Activated CD4-positive, alpha-beta T cell treated with anti-CD3 and anti-CD28 coated beads for 48 hours (primary cell): ENCODE data around the gene AGPAT2.
A peak's percentile ranks its signal among the peaks of the same experiment; 100 is the strongest.

Experiments used
- DNase-seq: peaks from one replicate; pipeline ENCODE4 v3.0.0-alpha.2; 2020

Gene AGPAT2

DNA sequence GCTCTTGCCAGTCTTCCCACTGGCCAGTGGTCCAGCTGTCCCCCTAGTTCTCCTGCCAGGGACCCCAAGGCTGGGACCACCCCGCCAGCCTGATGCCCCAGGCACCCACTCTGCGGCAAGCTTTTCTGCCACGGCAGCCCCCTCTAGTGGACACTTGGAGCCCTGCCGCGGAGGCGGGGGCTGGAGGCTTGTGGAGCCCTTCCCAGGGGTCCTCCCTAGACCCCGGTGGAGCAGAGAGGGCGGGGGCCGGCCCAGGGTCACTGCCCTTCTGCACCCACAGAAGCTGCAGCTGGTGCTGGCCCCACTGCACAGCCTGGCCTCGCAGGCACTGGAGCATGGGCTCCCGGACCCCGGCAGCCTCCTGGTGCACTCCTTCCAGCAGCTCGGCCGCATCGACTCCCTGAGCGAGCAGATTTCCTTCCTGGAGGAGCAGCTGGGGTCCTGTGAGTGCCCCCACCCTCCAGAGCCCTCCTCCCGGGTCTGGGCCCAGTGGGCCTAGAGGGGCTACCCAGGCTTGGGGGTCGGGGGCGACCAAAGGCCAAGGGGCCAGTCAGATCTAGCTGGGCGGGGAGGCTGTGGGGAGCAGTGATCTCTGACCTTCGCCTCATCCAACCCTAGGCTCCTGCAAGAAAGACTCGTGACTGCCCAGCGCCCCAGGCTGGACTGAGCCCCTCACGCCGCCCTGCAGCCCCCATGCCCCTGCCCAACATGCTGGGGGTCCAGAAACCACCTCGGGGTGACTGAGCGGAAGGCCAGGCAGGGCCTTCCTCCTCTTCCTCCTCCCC, 15.4 kb downstream of the AGPAT2 start:
- peak; percentile 62 for DNase-seq

GRCh38 chr9:136671254-136671614, 16.0 kb downstream of the AGPAT2 start:
- DNase-seq = no peak

GRCh38 chr9:136670576-136671253, 16.5 kb downstream of the AGPAT2 start:
- DNase-seq = no peak

DNA sequence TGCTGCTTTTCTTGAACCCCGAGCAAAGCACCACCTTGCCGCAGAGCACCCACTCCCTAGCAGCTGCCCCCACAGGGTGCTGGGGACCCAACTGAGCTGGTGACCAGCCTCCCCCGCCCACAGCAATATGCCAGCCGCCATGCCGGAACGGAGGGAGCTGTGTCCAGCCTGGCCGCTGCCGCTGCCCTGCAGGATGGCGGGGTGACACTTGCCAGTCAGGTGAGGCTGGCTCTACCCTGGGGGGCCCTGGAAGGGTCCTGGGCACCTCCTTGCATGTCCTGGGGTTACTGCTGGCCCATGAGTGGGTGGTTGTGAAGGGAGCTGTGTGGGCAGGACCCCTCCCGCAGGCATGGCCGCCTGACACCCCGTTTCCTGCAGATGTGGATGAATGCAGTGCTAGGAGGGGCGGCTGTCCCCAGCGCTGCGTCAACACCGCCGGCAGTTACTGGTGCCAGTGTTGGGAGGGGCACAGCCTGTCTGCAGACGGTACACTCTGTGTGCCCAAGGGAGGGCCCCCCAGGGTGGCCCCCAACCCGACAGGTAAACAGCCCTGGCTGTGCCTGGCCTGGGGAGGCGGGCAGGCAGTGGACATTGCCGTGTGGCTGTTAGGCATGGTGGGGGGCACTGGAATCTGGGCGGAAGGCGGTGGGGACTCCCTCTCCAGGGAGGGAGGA, 17.3 kb downstream of the AGPAT2 start:
- DNase-seq = no peak

DNA sequence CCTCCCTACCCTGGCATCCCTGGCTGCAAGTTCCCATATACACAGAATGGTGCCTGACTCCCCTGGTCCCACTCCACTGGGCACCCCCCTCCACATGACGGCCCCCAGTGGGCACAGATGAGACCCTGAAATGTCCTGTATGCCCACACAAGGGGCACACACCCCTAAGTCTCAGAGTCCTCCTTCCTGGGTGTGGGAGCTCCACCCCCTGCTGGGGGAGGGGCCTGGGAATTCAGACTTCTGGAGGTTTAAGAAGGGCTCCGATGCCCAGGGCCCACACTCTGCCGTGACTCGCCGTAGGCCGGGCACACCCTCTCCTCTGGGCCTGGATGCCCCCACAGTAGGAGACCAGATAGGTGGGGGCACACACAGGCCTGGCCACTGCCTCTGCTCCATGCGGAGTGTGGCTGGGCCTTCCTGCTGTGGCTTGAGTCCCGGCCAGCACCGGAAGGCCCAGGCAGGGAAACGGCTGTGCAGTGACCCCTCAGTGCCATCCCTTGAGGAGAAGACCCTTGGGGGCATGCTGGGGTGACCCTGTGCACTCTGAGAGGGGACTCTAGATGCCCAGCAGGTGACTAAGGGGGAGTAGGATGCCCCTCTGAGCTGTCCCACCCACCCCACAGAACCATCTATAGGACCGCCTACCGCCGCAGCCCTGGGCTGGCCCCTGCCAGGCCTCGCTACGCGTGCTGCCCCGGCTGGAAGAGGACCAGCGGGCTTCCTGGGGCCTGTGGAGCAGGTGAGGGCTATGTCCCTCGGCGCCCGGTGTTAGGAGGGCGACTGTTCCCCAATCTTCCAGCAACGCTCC, 18.1 kb downstream of the AGPAT2 start:
- DNase-seq = no peak

DNA sequence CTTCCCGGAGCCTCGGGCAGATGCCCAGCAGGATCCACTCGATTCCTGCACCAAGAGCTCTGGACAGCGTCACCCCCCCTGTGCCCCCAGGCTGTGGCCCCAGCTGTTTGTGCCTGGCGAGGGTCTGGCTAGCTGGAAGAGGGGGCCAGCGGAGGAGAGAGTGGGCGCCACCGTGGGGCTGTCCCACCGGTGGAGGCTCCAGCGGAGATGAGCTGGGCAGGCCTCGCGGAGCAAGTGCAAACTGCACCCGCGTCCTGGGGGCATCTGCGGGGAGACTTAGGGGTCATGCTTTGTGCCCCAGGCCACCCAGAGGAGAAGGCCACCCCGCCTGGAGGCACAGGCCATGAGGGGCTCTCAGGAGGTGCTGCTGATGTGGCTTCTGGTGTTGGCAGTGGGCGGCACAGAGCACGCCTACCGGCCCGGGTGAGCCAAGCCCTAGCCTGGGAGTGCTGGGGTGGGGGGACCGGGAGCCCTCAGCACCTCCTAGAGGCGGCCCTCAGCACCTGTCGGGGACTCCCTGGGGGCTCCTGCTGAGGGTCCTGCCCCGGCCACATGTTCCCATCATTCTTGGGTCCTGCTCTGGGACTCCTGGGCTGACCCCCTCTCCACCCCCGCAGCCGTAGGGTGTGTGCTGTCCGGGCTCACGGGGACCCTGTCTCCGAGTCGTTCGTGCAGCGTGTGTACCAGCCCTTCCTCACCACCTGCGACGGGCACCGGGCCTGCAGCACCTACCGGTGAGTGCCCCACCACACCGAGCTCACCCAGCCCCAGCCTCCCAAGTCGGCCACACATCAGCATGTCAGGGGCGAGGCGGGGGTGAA, 19.1 kb downstream of the AGPAT2 start:
- no peak for DNase-seq

DNA sequence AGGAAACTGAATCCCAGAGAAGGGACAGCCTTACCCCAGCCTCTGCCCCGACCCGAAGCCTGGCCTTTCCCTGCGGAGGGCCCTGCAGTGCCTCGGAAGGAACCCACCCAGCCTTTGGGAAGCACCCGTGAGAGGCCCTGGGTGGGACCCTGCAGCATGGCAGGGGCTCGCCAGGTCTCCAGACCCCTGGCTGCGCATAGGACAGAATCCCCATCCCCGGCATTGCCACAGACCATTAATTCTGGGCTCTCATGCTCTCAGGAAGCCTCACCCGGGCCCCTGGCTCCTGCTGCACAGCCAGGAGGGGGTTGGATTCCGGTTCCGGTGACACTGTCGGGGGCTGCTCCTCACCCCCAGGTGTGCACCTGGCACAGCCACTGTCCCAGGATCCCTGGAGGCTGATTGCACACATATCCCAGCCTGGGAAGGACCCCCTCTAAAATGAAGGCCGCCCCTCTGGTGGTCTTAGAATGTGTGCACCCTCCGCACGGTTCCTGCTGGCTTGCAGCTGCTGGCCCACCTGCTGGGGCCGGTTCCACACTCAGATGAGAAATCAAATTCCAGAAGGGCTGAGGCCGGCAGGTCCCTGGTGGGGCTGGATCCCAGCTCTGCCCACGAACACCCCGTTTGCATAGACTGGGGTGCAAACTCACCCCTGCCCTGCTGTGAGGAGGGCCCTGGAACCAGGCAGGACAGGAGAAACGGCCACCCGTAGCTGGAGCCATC, 19.9 kb downstream of the AGPAT2 start:
- DNase-seq = no peak

GRCh38 chr9:136666372-136667213, 20.7 kb downstream of the AGPAT2 start:
- DNase-seq = no peak

DNA sequence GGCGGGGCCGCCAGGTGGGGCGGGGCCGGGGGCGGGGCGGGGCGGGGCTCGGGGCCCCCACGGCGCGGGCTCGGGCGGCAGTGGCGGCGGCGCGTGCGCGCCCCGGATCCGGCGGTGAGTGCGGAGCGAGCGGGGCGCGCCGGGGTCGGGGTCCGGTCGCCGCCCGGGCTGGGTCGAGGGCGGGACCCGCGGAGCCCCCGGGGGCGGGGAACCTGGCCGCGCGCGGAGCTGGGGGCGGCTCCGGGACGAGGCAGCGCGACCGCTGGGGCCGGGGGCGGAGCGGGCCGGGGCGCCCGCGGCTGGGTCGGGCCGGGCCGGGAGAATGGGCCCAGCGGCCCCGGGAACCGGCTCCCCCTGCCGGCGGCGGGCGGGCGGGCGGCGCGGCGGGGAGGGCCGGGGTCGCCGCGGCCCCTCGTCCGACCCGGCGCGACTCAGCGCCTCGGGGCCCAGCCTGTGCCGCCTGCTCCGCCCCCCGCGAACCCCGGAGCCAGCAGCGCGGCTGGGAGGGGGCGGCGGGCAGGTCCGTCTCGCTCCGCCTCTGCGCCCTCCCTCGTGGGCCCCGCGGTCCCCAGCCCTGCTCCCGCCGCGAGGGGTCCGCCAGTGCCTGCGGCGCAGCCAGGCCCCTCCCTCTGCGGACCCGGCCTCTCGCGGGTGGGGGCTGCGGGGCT, 21.4 kb downstream of the AGPAT2 start:
- no peak for DNase-seq

- DNase-seq = peak; percentile 39
These were observed 22.1 kb downstream of the AGPAT2 start for GRCh38 chr9:136665111-136665703.

DNA sequence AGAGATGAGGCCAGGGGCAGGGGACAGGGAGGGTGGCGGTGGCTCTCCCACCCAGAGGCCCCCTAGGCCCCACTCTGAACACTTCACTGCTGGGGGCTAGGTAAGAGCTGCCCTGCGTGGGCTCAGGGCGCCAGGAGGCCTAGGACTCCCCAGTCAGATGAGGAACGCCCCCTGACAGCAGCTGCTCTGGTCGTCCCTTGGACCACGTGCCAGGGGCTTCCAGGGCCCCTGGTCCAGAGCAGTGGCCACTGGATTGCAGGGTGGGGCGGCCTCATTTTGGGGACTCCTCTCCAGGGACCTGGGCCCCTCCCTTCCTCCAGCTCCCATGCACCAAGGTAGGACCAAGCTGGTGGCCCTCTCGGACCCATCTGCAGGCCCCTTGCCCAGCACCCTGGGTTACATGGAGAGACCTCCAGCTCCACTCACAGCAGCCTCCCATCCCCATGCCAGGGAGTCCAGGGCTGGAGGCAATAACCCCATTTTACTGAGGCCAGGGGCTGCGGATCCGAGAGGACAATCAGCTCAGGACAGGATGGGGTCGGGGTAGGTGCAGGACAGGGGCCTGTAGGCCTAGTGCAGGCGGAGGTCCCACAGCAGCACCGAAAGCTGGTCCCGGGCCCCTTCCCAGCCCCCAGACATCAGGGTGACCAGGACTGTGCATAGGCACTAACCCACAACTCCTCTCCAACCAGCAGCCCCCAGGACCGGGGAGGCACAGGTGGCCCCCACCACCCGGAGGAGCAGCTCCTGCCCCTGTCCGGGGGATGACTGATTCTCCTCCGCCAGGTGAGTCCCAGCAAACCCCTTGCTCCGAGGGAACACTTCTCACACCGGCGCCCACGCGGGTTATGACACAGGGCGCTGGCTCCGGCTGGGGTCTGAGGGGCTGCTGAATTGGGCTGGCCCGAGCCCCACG, 23.0 kb downstream of the AGPAT2 start:
- no peak for DNase-seq

DNA sequence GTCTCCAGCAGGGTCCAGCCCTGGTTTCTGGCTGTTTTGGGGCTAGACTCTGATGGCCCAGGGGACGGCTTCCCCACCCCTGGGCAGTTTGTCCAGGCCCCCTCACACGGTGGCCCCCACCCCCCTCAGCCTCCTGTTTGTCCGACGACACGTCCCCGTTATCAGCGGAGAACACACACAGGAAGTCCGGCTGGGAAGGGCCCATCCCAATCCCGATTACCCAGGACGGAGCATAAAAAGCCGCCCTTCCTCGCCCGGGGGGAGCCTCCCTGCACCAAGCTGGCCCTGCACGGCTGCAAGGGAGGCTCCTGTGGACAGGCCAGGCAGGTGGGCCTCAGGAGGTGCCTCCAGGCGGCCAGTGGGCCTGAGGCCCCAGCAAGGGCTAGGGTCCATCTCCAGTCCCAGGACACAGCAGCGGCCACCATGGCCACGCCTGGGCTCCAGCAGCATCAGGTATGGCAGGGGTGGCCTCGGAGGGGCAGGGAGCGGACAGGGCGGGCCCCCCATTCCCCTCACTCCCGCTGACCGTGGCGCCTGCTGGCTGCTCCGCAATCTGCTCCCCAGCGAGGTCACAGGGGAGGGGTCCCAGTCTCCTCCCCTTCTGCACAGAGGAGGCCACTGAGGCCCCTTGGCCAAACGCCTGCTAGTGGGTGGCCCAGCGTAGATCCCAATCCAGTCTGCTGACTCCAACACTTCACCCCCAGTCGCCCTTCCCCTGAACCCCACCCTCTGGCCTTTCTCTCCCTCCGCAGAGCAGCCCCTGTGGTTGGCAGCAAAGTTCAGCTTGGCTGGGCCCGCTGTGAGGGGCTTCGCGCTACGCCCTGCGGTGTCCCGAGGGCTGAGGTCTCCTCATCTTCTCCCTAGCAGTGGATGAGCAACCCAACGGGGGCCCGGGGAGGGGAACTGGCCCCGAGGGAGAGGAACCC, 24.3 kb downstream of the AGPAT2 start, which contains the start of gene EGFL7:
TSS of gene EGFL7 (plus strand) at position 261 of the 926 bp plus-strand sequence. CDS start 5,367 bp downstream, outside the sequence.
- no peak for DNase-seq

- no peak for DNase-seq
These were observed 25.0 kb downstream of the AGPAT2 start for GRCh38 chr9:136662326-136662655.

DNA sequence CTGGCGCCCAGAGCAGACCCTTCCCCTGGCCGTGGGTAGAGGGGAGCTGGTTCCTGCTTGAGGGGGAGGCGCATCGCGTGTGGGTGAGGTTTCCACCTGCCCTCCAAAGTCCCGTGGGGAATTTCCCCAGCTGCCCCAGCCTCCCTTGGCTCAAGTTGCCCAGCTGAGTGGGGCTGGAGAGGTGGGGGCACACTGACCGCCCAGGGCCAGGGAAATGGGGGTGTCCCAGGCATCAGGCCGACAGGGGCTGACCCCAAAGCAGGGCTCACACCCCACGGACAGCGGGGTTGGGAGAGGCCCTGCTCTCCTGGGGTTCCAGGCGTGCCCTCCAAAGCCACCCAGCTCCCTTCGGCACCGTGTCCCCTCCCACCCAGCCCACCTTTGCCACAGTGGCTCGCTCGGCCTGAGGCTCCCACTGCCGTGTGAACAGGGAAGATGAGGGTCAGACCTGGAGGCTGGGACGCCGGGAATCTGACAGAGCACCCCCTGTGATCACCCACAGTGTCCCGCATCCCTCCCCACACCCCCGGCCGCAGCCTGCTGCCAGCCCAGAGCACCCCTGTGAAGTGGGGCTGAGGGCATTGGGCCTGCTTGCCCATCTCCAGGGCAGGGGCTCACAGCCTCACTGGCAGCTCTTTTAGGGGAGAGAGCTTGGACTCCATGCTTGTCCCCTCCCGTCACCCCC, 25.5 kb downstream of the AGPAT2 start:
- no peak for DNase-seq

DNA sequence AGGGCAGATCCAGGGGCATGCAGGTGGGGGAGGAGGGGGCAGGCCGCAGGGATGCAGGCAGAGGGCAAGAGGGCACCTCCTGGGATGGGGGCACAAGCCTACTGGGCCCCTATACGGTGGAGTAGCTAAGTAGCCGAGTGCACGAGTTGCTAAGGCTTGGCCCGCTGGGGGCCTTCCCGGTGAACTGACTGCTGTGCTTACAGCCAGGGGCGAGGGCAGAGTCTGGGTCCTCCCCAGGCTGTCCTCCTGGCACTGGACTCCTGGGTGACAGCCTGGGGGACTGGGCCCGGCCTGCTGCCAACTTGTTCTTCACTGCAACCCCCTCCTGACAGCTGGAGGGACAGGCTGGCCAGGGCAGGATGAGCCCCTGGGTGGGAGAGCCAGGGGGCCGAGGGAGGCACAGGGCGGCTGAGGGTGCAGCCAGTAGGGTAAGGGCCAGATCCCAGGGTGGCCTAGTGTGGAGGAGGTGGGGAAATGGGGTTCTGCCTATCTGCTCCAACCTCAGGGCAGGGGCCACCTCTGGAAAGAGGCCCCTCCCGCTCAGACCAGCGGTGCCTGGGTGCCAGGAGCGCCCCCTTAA, 26.2 kb downstream of the AGPAT2 start:
- no peak for DNase-seq
